Measurements from ENCODE around the gene ACSS1.

GRCh38 chr20:25081065-25081729, 23.3 kb upstream of the ACSS1 start:
- no peak for TF ChIP-seq CTCF (conservative IDR thresholded peaks at IDR 0.05; ENCODE audit: low read length)
- TF ChIP-seq EZH2phosphoT487 (IDR thresholded peaks at IDR 0.05; ENCODE audit: borderline replicate concordance): no peak

All from Loucy (cell line).